Amniotic stem cell (primary cell): ENCODE results near the gene ZBTB46.
"Not testable (repeated sequence)": the region's sequence is repeated elsewhere in the genome, so short reads cannot be mapped to it uniquely, and the experiment has no call there.

Experiments used
- DNase-seq: peaks from one replicate; lab custom pipeline; 2025; lab: John Stamatoyannopoulos, UW

Gene ZBTB46, protein sequence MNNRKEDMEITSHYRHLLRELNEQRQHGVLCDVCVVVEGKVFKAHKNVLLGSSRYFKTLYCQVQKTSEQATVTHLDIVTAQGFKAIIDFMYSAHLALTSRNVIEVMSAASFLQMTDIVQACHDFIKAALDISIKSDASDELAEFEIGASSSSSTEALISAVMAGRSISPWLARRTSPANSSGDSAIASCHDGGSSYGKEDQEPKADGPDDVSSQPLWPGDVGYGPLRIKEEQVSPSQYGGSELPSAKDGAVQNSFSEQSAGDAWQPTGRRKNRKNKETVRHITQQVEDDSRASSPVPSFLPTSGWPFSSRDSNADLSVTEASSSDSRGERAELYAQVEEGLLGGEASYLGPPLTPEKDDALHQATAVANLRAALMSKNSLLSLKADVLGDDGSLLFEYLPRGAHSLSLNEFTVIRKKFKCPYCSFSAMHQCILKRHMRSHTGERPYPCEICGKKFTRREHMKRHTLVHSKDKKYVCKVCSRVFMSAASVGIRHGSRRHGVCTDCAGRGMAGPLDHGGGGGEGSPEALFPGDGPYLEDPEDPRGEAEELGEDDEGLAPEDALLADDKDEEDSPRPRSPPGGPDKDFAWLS

DNA sequence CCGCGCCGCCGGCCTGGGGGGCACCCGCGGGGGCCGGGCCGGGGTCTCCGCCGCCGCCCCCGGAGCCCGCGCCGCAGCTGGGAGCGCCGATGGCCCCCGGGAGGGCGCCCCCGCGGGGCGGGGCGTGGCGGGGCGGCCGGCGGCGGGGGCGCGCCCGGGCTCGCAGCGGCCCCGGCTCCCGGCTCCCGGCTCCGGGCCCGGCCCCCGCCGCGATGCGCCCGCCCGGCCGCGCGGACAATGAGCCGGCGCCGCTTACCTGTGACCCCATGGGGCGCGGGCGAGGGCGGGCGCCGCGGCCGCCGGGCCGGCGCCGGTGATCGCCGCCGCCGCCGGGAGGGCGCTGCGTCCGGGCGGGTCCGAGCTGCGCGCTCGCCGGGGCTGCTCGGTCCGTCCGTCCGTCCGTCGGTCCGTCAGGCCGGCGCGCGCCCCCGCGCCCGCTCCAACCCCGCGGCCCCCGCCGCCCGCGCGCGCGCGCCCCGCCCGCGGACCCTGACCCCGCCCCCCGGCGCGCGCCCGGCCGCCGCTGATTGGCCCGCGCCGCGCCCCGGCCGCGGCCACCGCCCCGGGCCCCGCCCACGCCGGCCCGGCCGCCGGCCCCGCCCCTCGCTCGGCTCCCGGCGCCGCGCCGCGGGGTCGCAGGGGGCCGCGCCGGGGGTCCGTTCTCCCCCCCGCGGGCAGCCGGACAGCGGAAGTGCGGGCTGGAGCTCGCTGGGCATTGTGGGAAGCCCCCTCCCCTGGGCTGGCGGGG, at the start of gene ZBTB46:
ZBTB46 (minus strand) TSS at position 424 of the 748 bp plus-strand sequence. CDS start 40,507 bp downstream, outside the sequence.
- no peak for DNase-seq

GRCh38 chr20:63878899-63879663, 48.0 kb upstream of the ZBTB46 start:
- DNase-seq = no peak

DNA sequence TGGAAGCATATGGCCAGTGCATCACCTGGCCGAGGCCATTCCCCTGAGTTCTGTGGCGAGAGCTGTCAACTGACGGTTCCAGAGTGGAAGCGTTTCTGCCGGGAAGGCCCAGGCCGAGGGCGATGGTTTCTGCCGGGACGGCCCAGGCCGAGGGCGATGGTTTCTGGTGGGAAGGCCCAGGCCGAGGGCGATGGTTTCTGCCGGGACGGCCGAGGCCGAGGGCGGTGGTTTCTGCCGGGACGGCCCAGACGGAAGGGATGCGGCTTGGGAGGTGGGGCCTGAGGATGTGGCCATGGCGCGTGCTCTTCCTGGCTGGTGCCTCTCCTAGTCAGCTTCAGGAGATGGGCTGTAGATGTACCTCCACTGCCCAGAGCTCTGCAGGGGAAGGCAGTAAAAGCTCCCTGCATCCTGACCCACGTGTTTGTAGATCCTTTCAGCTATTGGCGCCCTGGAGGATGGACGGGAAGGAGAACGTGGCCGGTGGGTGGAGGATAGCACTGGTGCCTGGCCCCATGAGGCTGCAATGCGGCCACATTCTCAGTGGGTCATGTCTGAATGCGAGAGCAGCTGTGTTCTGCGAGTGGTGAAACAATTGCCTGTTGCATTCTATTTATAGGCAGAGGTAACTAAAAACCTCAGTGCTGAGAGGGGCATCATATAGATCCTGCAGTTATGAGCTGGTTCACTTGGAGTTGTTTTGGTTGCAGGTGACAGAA, 46.8 kb upstream of the ZBTB46 start:
- no peak for DNase-seq

- no peak for DNase-seq
Measured at GRCh38 chr20:63876489-63877036, 45.5 kb upstream of the ZBTB46 start.

DNA sequence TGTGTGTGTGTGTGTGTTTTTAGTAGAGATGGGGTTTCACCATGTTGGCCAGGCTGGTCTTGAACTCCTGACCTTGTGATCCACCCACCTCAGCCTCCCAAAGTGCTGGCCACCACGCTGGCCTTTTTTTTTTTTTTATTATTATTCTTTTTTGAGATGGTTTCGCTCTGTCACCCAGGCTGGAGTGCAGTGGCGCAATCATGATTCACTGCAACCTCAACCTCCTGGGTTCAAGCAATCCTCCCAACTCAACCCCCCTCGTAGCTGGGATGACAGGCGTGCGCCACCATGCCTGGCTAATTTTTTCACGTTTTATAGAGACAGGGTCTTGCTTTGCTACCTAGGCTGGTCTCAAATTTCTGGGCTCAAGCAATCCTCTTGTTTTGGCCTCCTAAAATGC, 43.2 kb upstream of the ZBTB46 start:
- DNase-seq = not testable (repeated sequence)

- DNase-seq = no peak
Measured at GRCh38 chr20:63873477-63873971, 42.5 kb upstream of the ZBTB46 start.

GRCh38 chr20:63868264-63868663, 37.2 kb upstream of the ZBTB46 start:
- DNase-seq = no peak

- DNase-seq = not testable (repeated sequence)
Measured at GRCh38 chr20:63867042-63867441, 36.0 kb upstream of the ZBTB46 start.

DNA sequence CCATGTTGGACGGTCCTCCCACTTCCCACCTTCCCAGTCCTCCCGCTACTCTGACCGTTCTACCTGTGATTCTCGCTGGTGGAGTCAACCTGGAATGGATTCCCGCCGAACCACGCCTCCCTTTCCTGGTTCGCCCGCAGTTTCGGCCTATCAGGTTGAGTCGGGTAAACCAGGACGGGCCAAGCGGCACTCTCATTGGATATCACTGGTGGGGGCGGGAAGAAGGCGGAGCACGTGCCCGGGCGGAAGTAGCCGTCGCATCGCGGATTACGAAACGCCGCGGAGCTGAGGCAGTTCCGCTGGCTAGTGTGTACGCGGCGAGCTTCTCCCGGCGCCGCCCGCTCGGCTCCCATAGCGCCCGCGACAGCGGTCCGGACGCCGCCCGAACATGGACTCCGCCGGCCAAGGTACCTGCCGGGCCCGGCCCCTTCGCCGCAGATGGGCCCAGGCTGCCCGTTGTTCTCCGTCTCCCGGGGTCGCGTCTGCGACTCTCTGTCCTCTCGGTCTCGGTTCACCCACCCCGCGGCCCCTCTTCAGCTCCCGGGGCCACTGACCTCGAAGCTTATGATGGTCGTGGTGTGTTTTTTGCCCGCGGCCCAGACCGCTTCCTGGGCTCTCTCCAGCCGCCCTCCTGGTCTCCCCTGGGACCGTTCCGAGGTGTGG, 34.0 kb upstream of the ZBTB46 start, which contains the start of gene TPD52L2:
TPD52L2 (plus strand) TSS at position 293 of the 663 bp plus-strand sequence; CDS start at position 389, 96 bp downstream.
- peak; percentile 94 for DNase-seq

DNA sequence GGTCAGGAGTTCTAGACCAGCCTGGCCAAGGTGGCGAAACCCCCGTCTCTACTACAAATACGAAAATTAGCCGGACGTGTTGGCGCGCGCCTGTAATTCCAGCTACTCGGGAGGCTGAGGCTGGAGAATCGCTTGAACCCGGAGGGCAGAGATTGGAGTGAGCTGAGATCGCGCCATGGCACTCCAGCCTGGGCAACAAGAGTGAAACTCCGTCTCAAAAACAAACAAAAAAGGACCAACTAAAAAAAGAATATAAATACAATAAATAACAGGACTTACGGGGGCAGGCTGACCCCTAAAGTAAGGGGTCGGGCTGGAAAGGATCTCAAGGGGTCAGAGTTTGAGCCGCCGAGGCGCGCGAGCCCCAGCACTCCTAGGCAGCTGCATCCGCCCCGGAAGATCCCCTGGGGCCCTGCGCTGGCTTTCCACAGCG, 33.5 kb upstream of the ZBTB46 start:
- no peak for DNase-seq

- DNase-seq = peak; percentile 27
Measured at GRCh38 chr20:63863798-63864544, 32.9 kb upstream of the ZBTB46 start.

- DNase-seq = no peak
Measured at GRCh38 chr20:63863021-63863797, 32.1 kb upstream of the ZBTB46 start.

- DNase-seq = no peak
Measured at GRCh38 chr20:63861981-63862901, 31.2 kb upstream of the ZBTB46 start.

GRCh38 chr20:63861365-63861934, 30.4 kb upstream of the ZBTB46 start, which contains the start of gene ABHD16B:
TSS of gene ABHD16B (plus strand) at chr20:63861498. CDS start at chr20:63861541, 43 bp downstream.
- DNase-seq = no peak

- no peak for DNase-seq
Measured at GRCh38 chr20:63860325-63861051, 29.4 kb upstream of the ZBTB46 start.

DNA sequence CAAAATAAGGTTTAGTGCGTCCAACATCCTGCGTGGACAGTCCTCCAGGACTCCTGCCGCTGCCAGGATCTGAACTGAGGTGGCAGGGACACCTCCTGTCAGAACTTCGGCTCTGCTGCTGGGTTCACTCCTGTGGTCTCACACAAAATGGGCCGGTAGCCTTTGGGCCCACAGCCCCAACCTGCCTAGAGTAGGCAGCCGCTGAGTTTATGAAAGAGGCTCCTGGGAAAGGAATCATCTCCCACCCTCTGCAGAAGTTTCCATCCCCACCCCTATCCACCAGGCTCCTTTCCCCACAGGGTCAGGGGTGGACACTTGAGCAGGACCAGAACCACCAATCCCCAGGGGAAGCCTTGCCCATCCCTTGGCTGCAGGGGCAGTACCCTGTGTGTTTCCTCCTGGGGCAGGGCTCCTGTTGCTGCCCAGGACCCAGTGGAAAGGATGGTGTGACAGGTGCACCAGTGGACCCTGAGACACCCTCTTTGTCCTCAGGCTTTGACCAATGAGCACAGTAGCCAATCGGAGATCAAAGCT, 28.2 kb upstream of the ZBTB46 start:
- no peak for DNase-seq
